HG02884 (cell line): ENCODE results near the gene FAM107B.

Experiments used
- ATAC-seq: cut with Tn5 transposase; IDR thresholded peaks from one replicate; pipeline ENCODE4 v1.9.1; 2021; ENCODE audit warnings: mild to moderate bottlenecking, moderate library complexity; ENCODE audit not compliant: unreplicated experiment

FAM107B gene

DNA sequence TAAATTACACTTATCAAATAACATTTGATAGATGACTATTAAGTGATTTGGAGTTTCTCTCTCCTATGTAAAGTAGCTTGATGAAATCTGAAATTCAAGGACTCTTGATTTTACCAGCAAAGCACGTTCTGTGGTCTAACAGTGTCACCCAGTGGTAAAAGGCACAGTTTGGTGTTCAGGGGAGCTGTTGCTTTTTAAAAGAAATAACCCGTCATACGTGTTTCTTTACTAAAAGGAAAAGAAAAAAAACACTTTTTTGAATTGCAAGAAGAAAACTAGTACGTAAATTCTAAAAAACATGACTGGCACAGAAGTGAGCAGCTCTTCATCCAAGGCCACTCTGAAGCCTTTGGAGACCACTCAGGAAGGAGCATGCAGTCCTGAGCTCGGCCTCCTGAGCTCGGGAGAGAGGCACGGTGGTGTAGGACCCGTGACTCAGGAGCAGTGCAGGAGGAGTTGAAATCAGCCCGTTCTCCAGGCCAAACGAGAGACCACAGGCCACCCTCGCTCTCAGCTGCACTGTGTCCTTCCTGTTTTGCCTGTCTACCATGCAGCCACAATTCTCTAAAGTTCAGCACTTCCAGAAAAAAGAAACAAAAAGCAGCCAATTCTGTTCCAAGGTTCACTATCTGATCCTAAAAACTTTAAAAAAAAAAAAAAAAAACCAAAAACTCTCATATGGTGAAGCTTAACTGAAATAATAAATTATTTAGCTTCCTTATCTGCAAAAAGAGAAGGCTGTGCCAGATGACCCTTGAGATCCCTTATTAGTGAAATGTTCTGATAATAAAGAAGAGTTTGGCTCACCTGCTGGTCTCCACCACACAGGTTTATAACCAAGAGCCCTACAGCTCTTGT is 231.4 kb downstream of the FAM107B start:
- no peak for ATAC-seq

DNA sequence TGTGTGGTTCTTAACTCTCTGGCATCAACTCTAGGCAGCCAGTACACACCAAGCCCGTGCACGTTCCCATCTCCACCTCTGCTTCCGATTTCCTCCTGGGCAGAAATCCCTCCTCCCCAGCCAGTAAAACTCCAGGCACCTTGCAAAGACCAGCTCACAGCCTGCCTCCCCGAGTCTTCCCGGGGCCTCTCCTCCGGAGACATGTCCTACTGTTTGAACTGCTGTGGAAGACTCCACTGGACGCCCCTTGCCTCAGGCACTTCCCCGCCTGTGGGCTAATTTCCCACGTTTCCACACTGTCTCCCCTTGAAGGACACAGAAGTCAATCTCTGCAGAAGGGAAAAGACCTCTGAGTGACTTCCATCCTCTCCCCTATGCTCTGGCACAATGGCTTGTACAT is 233.3 kb downstream of the FAM107B start:
- ATAC-seq: no peak

- no peak for ATAC-seq
Measured at GRCh38 chr10:14540611-14541010, 234.1 kb downstream of the FAM107B start.

DNA sequence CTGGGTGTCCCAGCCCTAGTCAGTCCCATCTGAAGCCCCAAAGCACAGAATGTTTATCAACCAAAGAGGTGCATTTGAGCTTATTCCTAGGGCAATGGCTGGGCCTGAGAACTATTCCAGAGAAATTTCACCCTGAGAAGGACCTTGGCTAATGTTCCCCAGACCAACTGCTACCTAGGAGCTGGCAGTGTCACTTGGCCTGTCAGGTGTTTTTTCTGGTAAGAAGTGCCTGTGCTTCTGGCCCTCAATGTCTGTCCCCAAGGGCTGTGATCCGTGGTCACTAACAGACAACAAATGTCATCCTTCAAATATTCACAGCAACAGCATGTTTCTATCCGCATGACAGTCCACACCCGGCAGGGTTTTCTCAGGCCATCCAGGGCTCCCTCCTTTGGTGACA is 234.6 kb downstream of the FAM107B start:
- no peak for ATAC-seq

- no peak for ATAC-seq
Measured at GRCh38 chr10:14539176-14539575, 235.5 kb downstream of the FAM107B start.

DNA sequence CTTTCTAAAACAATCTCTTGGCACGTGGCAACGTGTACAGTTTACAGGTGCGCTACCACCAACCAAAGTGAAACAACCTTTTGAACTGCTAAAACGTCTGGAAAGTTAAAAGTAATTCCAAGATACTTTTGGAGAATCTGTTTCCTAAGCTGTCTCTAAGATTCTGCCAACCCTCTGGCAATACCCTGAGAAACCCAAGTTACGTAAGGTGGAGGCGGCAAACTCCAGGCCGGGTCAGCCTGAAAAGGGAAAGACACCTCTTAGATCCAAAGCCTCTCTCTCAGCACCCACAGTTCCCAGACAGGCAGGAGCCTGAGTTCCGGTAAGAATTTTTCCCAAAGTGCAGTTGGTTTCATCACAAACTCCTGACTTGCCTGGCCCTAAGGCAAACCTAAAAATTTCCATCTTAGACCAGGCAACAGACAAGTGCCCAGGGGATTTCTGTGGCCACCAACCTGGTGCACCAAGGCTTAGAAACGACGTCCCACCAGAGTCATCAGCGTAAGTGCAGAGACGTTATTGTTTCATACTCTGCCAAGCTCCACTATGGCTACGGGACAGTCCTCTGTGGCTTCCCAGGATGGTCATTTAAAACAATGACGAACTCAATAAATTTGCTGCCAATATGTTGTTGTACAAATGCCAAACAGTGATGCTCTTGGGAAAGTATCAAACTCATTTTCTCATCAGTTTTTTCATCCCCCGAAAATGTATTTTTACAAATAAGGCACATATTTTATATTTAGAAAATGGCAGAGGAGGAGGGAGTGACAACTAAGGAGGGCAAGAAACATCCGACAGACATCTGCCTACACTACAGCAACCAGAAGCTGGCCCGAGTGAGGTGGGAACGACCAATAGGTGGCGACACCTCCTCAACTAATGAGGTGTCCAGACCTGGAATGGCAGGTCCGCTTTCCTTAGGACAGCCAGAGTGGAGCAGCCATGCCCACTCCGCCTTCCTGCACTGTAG is 238.2 kb downstream of the FAM107B start:
- no peak for ATAC-seq

DNA sequence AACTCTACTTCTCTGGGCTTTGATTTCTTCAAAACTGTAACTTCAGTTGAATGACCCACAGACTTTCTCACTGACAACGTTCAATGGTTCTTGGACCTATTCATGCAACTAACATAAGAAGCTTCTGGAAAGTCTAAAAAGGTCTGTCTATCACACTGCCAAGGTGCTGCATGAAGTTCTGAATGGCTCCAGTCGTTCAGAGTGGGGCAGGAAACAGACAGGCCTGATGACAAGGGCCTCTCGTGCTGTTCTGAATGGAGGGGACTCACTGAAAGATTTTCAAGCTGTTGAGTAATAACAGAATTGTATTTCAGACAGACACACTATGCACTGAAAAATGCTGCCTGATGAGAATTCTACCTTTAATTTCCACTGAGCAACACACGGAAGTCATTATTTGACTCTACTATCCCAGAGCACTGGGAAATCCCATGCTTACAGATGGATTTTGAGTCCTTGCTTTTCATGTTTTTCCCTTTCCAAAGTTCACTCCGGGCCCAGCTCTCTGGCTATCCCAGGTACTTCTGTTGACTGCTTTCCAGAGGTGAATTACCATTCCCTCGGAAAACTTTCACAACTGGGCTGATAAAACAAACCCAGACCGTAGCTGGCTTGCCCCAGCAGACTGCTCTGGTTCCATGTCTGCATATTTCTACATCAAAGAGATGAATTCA is 239.1 kb downstream of the FAM107B start:
- no peak for ATAC-seq

- no peak for ATAC-seq
Measured at GRCh38 chr10:14534152-14534551, 240.5 kb downstream of the FAM107B start.

GRCh38 chr10:14533295-14533694 is 241.4 kb downstream of the FAM107B start:
- ATAC-seq: no peak

GRCh38 chr10:14532473-14533251 is 242.0 kb downstream of the FAM107B start:
- no peak for ATAC-seq

- ATAC-seq: no peak
Measured at GRCh38 chr10:14531974-14532373, 242.7 kb downstream of the FAM107B start.

- ATAC-seq: no peak
Measured at GRCh38 chr10:14530465-14530864, 244.2 kb downstream of the FAM107B start.

DNA sequence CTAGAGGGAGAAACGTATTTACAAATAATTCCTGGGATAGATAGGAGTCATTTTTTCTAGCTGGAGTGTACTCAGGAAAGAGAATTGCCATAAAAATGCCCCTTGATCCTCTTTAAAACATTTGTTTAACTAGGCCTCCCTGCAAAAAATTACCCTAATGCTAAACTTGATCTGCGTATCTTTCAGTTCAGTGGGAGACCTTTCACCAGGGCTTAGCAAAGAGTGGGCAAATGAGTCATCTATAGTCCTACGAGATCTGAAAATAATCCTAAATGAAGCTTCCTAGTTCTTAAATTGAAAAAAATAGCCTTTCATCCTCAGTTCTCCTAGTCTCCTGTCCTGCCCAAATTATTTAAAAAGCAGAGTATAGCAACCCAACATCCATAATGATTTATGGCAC is 245.3 kb downstream of the FAM107B start:
- ATAC-seq: no peak

- no peak for ATAC-seq
Measured at GRCh38 chr10:14528450-14528849, 246.2 kb downstream of the FAM107B start.

DNA sequence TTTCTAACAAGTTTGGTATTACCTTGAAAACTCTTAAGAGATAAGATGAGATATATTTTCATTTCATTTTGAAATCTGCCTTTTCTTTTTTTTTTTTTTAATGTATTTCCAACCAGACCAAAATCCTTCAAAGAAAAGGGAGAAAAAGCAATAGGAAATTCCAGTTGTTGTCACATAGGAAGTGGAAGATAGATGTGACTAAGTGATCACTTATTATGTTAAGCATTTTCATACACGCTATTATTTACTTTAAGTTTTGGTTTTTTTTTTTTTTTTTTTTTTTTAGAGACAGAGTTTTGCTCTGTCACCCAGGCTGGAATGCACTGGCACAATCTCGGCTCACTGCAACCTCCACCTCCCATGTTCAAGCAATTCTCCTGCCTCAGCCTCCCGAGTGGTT is 246.8 kb downstream of the FAM107B start:
- ATAC-seq: no peak

DNA sequence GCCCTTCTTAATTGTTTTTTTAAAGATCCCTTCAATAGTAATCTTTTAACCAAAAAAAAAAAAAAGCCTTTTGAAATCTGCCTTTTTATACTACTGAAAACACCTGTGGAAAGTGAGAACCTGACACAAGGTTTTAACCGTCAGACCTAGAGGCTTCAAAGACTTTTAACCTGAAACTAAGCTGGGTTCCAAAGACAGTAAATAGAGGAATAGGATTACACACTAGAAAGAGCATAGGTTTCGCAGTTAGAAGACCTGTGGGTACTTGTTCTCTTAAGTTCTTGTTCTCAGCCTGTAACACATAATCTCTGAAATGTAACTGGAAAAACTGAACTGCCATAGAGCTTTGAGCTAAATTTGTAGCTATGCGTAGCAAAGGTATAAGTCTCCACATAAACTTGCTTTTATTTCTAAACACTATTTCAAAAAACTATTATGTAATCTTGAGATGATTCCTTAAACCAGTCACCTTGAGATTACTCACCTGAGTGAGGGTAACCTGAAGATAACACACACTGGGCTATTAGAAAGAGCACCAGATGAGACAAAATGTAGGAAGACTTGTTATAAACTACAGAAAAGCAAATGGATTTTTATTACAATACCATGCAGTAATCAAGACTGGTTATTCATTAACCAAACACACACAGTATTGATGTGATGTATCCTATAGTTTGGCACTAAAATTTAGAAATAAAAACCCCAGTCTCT is 247.4 kb downstream of the FAM107B start:
- ATAC-seq: no peak

DNA sequence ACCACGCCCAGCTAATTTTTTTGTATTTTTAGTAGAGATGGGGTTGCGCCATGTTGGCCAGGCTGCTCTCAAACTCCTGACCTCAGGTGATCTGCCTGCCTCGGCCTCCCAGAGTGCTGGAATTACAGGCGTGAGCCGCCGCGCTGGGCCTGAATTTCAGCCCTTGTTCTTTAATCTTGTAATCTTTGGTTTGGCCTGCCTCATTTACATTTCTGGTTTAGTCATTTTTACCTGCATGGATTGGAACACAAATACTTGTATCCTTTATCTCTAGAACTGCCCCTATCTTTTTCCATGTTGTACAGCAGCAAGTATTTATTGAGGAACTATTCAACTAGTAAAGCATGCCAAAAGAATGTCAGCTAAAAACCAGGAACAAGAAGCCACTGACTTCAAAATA is 248.4 kb downstream of the FAM107B start:
- no peak for ATAC-seq

- ATAC-seq: no peak
Measured at GRCh38 chr10:14524691-14525324, 249.9 kb downstream of the FAM107B start.

DNA sequence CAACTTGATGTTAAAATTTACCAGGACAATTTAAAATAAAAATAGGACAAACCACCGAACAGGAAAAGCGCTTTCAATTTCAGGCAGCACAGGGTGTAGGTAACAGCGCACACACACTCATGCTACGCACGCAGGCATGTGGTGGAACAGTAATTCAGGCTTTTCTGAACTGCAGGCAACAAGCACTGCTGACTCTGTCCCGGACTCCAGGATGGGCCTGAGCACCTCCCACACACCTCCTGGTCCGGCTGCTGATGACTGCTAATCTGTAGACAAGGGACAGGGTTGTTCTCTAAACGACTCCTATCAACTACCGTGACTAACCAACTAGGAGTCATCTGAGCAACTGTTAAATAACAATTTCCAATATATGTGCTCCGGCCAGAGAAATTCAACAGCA is 251.4 kb downstream of the FAM107B start:
- ATAC-seq: no peak
